Measurements from ENCODE around the gene SOS2. TPM values are rescaled to one million over a fixed set of nuclear protein-coding genes. Genes with fewer than 3 reads are reported as not detected.

Gene SOS2
- total RNA-seq, 1 experiment from 2014 or later = 13.9 TPM

- H3K27me3 ChIP-seq (replicated peaks; ENCODE audit: control insufficient read depth, insufficient read depth, low read length) = no peaks in the 10 kb centered on the region
- no peak overlapping the region for H3K4me3 ChIP-seq (ENCODE audit: low read depth, low read length)
- ChIA-PET CTCF (interaction anchor here (0.6 kb wide), 1 partner anchor 261 kb away, joined by 3 read pairs; the partner anchor contains the start of gene NEMF), POLR2A (no interaction called here)
- no peaks in the 10 kb centered on the region for H3K9me3 ChIP-seq
- 0 out of 2 replicates have a peak, but pooled peaks cover 4% of the 10 kb centered on the region for H3K4me1 ChIP-seq
- Mint-ChIP-seq H3K27me3 (ENCODE audit: insufficient read depth, unreplicated experiment) (no peaks in the 10 kb centered on the region), H3K36me3 (ENCODE audit: insufficient read depth, unreplicated experiment) (peaks cover 65% of the 10 kb centered on the region), H3K4me1 (ENCODE audit: low read depth, unreplicated experiment) (no peaks in the 10 kb centered on the region), H3K9me3 (ENCODE audit: unreplicated experiment) (no peaks in the 10 kb centered on the region), H3K27ac (ENCODE audit: unreplicated experiment) (no peak overlapping the region), H3K4me3 (ENCODE audit: unreplicated experiment) (no peak overlapping the region)
- no peak for DNase-seq
- BruUV-seq (replicated peaks) = no TSS peak
- H3K36me3 ChIP-seq (ENCODE audit: control insufficient read depth, insufficient read depth, low read length) = no peaks in the 10 kb centered on the region
- TF ChIP-seq, protein P1, sequence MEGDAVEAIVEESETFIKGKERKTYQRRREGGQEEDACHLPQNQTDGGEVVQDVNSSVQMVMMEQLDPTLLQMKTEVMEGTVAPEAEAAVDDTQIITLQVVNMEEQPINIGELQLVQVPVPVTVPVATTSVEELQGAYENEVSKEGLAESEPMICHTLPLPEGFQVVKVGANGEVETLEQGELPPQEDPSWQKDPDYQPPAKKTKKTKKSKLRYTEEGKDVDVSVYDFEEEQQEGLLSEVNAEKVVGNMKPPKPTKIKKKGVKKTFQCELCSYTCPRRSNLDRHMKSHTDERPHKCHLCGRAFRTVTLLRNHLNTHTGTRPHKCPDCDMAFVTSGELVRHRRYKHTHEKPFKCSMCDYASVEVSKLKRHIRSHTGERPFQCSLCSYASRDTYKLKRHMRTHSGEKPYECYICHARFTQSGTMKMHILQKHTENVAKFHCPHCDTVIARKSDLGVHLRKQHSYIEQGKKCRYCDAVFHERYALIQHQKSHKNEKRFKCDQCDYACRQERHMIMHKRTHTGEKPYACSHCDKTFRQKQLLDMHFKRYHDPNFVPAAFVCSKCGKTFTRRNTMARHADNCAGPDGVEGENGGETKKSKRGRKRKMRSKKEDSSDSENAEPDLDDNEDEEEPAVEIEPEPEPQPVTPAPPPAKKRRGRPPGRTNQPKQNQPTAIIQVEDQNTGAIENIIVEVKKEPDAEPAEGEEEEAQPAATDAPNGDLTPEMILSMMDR (IDR thresholded peaks at IDR 0.05; ENCODE audit: insufficient read depth in 1 of 2, low read depth in 1 of 2, low read length in 1 of 2, severe bottlenecking in 1 of 2, unreplicated experiment in 1 of 2) = no peak
- intact Hi-C loops (cut with micrococcal nuclease; ENCODE audit: unreplicated experiment) = no loop called here
Measured at GRCh38 chr14:50113381-50114035, 117.9 kb downstream of the SOS2 start.

DNA sequence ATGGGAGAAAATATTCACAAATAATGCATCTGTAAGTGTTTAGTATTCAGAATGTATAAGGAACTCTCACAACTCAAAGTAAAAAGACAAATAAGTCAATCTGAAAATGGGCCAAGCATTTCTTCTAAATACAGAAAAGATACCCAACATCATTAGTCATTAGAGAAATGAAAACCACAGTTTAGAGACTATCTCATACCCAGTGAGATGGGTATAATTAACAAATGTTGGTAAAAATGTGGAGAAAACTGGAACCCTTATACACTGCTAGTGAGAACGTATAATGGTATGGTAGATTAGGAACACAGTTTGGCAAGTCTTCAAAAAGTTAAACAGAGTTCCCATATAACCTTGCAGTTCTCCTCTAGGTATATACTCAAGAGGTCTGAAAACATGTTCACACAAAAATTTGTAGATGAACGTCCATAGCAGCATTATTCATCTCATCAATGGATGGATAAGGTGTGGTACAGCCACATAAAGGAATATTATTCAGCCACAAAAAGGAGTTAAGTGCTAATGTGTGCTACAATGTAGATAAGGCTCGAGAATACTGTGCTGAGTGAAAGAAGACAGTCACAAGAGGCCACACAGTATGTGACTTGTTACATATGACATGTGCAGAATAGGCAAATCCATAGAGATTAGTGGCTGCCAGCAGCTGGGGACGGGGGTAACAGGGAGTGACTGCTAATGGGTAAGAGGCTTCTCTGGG is 120.9 kb downstream of the SOS2 start:
- H3K9me3 Mint-ChIP-seq (ENCODE audit: unreplicated experiment) = no peaks in the 10 kb centered on the region
- no peak overlapping the region for H3K4me3 ChIP-seq (ENCODE audit: low read depth, low read length)
- no peaks in the 10 kb centered on the region for H3K4me1 Mint-ChIP-seq (ENCODE audit: low read depth, unreplicated experiment)
- H3K9me3 ChIP-seq = no peaks in the 10 kb centered on the region
- no peaks in the 10 kb centered on the region for H3K36me3 ChIP-seq (ENCODE audit: control insufficient read depth, insufficient read depth, low read length)
- H3K4me1 ChIP-seq = no peaks in the 10 kb centered on the region
- peaks cover 63% of the 10 kb centered on the region for H3K36me3 Mint-ChIP-seq (ENCODE audit: insufficient read depth, unreplicated experiment)
- H3K27me3 Mint-ChIP-seq (ENCODE audit: insufficient read depth, unreplicated experiment) = no peaks in the 10 kb centered on the region
- no peaks in the 10 kb centered on the region for H3K27me3 ChIP-seq (replicated peaks; ENCODE audit: control insufficient read depth, insufficient read depth, low read length)
- H3K4me3 Mint-ChIP-seq (ENCODE audit: unreplicated experiment) = no peak overlapping the region
- no TSS peak for BruUV-seq (replicated peaks)
- intact Hi-C loops (cut with micrococcal nuclease; ENCODE audit: unreplicated experiment) = no loop called here
- CTCF ChIA-PET = no interaction called here
- POLR2A ChIA-PET = no interaction called here
- no peak overlapping the region for H3K27ac Mint-ChIP-seq (ENCODE audit: unreplicated experiment)
- DNase-seq = no peak
- TF ChIP-seq, protein P1 (IDR thresholded peaks at IDR 0.05; ENCODE audit: insufficient read depth in 1 of 2, low read depth in 1 of 2, low read length in 1 of 2, severe bottlenecking in 1 of 2, unreplicated experiment in 1 of 2) = no peak

DNA sequence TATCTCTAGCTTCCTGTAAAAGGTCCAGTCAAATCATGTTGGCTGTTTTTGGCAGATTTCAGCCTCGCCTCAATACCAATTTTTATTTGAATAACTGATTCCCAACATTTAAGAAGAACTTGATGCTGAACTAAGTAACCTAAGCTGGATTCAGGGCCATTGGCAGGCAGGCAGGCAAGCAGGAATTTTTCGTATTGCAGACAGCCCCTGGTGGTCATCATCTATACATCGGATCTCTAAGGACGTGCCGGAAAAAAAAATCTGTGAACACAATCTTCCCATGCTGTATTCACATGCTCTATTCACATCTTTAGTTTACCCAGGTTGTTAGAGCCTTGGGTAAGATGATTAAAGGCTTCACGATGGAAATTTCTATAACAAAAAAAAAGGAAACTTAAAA is 122.0 kb downstream of the SOS2 start:
- H3K4me3 Mint-ChIP-seq (ENCODE audit: unreplicated experiment) = no peak overlapping the region
- H3K27me3 Mint-ChIP-seq (ENCODE audit: insufficient read depth, unreplicated experiment) = no peaks in the 10 kb centered on the region
- BruUV-seq (replicated peaks) = no TSS peak
- H3K27ac Mint-ChIP-seq (ENCODE audit: unreplicated experiment) = no peak overlapping the region
- Histone ChIP-seq H3K27me3 (replicated peaks; ENCODE audit: control insufficient read depth, insufficient read depth, low read length) (no peaks in the 10 kb centered on the region), H3K4me3 (ENCODE audit: low read depth, low read length) (no peak overlapping the region), H3K9me3 (no peaks in the 10 kb centered on the region), H3K4me1 (peaks cover 3% of the 10 kb centered on the region; the same call in 1 of the 2 replicates), H3K36me3 (ENCODE audit: control insufficient read depth, insufficient read depth, low read length) (no peaks in the 10 kb centered on the region)
- TF ChIP-seq, protein P1 (IDR thresholded peaks at IDR 0.05; ENCODE audit: insufficient read depth in 1 of 2, low read depth in 1 of 2, low read length in 1 of 2, severe bottlenecking in 1 of 2, unreplicated experiment in 1 of 2) = peak; percentile 50 to 57
- H3K9me3 Mint-ChIP-seq (ENCODE audit: unreplicated experiment) = no peaks in the 10 kb centered on the region
- intact Hi-C loops (cut with micrococcal nuclease; ENCODE audit: unreplicated experiment) = loop anchor here (10.0 kb wide), 2 partner anchors 215 to 345 kb away; partner anchors contain the start of genes ARF6 and KLHDC2
- CTCF ChIA-PET = interaction anchor here (0.5 to 0.6 kb wide), 2 partner anchors 18 to 212 kb away, joined by 3 to 4 read pairs; no protein-coding TSS in a partner anchor
- POLR2A ChIA-PET = no interaction called here
- no peaks in the 10 kb centered on the region for H3K4me1 Mint-ChIP-seq (ENCODE audit: low read depth, unreplicated experiment)
- H3K36me3 Mint-ChIP-seq (ENCODE audit: insufficient read depth, unreplicated experiment) = peaks cover 60% of the 10 kb centered on the region
- peak in 1 of 2 experiments; percentile 40 for DNase-seq

Data from Caco-2 (cell line).